Osteocyte (in vitro differentiated cells): Measurements from ENCODE around the gene KLHDC3. TPM values are rescaled to one million over a fixed set of nuclear protein-coding genes. Genes with fewer than 3 reads are reported as not detected.
A peak's percentile ranks its signal among the peaks of the same experiment; 100 is the strongest.

Source experiments
- DNase-seq: peaks from one replicate; pipeline ENCODE4 v3.0.0; 2021; ENCODE audit warnings: mixed read lengths; ENCODE audit not compliant: unreplicated experiment; ENCODE audit errors: extremely low spot score
- H3K27ac Mint-ChIP-seq: one replicate; pipeline ENCODE4 v1.8.0; 2021; ENCODE audit warnings: mild to moderate bottlenecking, mixed read lengths; ENCODE audit not compliant: unreplicated experiment
- H3K27me3 Mint-ChIP-seq: one replicate; pipeline ENCODE4 v1.8.0; 2021; ENCODE audit warnings: mixed read lengths; ENCODE audit not compliant: unreplicated experiment
- H3K36me3 Mint-ChIP-seq: one replicate; pipeline ENCODE4 v1.8.0; 2021; ENCODE audit warnings: mixed read lengths; ENCODE audit not compliant: unreplicated experiment
- H3K4me1 Mint-ChIP-seq: one replicate; pipeline ENCODE4 v1.8.0; 2021; ENCODE audit warnings: mixed read lengths; ENCODE audit not compliant: unreplicated experiment
- H3K4me3 Mint-ChIP-seq: one replicate; pipeline ENCODE4 v1.8.0; 2021; ENCODE audit warnings: mild to moderate bottlenecking, moderate library complexity, mixed read lengths; ENCODE audit not compliant: unreplicated experiment
- H3K9me3 Mint-ChIP-seq: one replicate; pipeline ENCODE4 v1.8.0; 2021; ENCODE audit warnings: mixed read lengths; ENCODE audit not compliant: unreplicated experiment
- total RNA-seq: library from RNA; stranded (reverse); gene quantifications from 2 replicates; pipeline ENCODE4 v1.2.1, GENCODE V29; 2021
- TF ChIP-seq, protein P1 (sequence below): fragments of 200-600 bp; sonication (generic); IDR thresholded peaks from 2 replicates; pipeline ENCODE4 v1.5.0; 2021; ENCODE audit warnings: antibody characterized with exemption, mild to moderate bottlenecking, moderate library complexity

The KLHDC3 gene
- total RNA-seq, 1 donor from 2014 or later = 112 TPM

DNA sequence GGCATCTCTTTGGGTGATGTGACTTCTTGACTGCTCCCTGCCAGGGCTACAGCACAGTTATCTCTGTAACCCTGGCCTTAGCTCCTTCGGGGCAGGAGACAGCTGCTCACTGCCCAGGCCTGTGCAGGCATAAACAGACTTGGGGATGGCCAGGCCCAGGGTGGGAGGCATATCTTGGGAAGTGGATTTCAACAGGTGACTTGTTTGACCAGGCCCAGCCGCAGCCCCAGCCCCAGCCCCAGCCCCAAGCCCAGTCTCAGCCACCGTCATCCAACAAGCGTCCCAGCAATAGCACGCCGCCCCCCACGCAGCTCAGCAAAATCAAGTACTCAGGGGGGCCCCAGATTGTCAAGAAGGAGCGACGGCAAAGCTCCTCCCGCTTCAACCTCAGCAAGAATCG is 7.8 kb upstream of the KLHDC3 start:
- Mint-ChIP-seq H3K36me3 (peaks cover 15% of the 10 kb centered on the region), H3K4me3 (no peak overlapping the region), H3K9me3 (no peaks in the 10 kb centered on the region), H3K27me3 (no peaks in the 10 kb centered on the region), H3K4me1 (no peaks in the 10 kb centered on the region), H3K27ac (no peak overlapping the region)
- TF ChIP-seq, protein P1, sequence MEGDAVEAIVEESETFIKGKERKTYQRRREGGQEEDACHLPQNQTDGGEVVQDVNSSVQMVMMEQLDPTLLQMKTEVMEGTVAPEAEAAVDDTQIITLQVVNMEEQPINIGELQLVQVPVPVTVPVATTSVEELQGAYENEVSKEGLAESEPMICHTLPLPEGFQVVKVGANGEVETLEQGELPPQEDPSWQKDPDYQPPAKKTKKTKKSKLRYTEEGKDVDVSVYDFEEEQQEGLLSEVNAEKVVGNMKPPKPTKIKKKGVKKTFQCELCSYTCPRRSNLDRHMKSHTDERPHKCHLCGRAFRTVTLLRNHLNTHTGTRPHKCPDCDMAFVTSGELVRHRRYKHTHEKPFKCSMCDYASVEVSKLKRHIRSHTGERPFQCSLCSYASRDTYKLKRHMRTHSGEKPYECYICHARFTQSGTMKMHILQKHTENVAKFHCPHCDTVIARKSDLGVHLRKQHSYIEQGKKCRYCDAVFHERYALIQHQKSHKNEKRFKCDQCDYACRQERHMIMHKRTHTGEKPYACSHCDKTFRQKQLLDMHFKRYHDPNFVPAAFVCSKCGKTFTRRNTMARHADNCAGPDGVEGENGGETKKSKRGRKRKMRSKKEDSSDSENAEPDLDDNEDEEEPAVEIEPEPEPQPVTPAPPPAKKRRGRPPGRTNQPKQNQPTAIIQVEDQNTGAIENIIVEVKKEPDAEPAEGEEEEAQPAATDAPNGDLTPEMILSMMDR = no peak
- no peak for DNase-seq

DNA sequence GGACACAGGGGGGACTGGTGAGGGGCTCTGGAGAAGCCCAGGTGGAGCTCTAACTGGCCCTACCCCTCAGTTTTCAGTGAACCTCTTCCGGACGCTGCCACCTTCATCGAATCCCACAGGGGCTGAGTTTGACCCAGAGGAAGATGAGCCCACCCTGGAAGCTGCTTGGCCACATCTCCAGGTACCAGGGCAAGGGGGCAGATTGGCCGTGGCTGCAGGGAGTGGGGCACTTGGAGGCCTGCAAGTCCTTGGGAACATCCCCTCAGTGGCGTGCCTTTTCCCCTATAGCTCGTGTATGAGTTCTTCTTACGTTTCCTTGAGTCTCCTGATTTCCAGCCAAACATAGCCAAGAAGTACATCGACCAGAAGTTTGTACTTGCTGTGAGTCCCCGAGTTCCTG is 6.9 kb upstream of the KLHDC3 start:
- no peaks in the 10 kb centered on the region for H3K9me3 Mint-ChIP-seq
- no peaks in the 10 kb centered on the region for H3K27me3 Mint-ChIP-seq
- peaks cover 7% of the 10 kb centered on the region for H3K4me1 Mint-ChIP-seq
- no peak overlapping the region for H3K4me3 Mint-ChIP-seq
- no peak overlapping the region for H3K27ac Mint-ChIP-seq
- H3K36me3 Mint-ChIP-seq = peaks cover 22% of the 10 kb centered on the region
- no peak for DNase-seq
- TF ChIP-seq, protein P1 = no peak

DNA sequence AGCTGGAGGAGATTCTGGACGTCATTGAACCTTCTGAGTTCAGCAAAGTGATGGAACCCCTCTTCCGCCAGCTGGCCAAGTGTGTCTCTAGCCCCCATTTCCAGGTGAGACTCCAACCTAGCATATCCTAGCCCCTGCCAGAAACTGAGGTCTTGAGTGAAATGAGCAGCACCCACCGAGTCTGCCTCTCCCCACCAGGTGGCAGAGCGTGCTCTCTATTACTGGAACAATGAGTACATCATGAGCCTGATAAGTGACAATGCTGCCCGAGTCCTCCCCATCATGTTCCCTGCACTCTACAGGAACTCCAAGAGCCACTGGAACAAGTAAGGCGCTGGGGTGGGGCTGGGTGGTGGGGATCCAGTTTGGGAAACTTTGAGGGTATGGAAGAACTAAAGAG is 4.9 kb upstream of the KLHDC3 start:
- TF ChIP-seq, protein P1 = peak; percentile 57
- no peak overlapping the region for H3K4me3 Mint-ChIP-seq
- no peaks in the 10 kb centered on the region for H3K27me3 Mint-ChIP-seq
- H3K36me3 Mint-ChIP-seq = peaks cover 21% of the 10 kb centered on the region
- no peaks in the 10 kb centered on the region for H3K9me3 Mint-ChIP-seq
- H3K27ac Mint-ChIP-seq = no peak overlapping the region
- H3K4me1 Mint-ChIP-seq = peaks cover 20% of the 10 kb centered on the region
- DNase-seq = no peak

DNA sequence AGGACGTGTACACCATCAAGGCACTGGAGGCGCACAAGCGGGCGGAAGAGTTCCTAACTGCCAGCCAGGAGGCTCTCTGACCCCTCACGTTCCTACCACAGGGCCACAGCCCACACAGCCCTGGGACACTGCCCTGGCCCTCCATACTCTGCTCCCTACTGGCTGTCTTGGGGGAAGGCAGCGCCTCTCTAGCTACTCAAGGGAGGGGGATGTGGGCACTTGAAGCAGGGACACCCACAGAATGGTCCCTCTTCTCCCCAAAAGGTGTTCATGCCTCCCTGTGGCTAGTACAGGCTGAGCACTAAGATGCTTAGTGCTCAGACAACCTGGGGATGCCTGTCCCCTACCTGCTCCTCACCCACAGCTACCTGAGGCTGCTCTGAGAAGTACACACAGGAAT is 2.8 kb upstream of the KLHDC3 start:
- TF ChIP-seq, protein P1 = no peak
- no peak overlapping the region for H3K27ac Mint-ChIP-seq
- H3K9me3 Mint-ChIP-seq = no peaks in the 10 kb centered on the region
- no peak for DNase-seq
- H3K4me1 Mint-ChIP-seq = peaks cover 35% of the 10 kb centered on the region
- H3K27me3 Mint-ChIP-seq = no peaks in the 10 kb centered on the region
- H3K4me3 Mint-ChIP-seq = no peak overlapping the region
- peaks cover 23% of the 10 kb centered on the region for H3K36me3 Mint-ChIP-seq

DNA sequence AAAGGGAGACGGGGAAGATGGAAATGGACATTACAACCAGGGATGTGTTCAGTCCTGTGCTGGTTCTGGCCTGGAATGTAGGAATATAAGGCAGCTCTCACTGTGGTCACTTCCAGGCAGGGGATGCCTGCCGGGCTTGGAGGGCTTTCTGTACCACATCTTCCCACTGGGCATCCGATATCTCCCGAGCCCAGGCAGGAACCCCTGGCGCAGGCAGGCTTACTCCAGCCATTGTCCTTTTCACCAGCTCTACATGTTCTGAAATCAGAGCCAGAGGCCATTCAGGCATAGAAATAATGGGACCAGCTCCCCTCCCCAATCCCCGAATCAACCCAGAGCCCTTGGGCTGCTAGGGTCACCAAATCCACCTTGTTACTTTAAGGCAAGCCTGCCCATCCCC is 1.7 kb upstream of the KLHDC3 start:
- H3K4me1 Mint-ChIP-seq = peaks cover 41% of the 10 kb centered on the region
- TF ChIP-seq, protein P1 = no peak
- no peaks in the 10 kb centered on the region for H3K27me3 Mint-ChIP-seq
- no peak for DNase-seq
- no peaks in the 10 kb centered on the region for H3K9me3 Mint-ChIP-seq
- peak overlapping the region; percentile 15 for H3K27ac Mint-ChIP-seq
- peak overlapping the region; percentile 98 for H3K4me3 Mint-ChIP-seq
- peaks cover 22% of the 10 kb centered on the region for H3K36me3 Mint-ChIP-seq
